Activated naive CD4-positive, alpha-beta T cell treated with anti-CD3 and anti-CD28 coated beads, Interleukin-2, amount 50 U/mL, for 16 hours (primary cell): ENCODE measurements around the gene ZBTB16.

Source experiments
- DNase-seq: peaks from one replicate; pipeline ENCODE4 v3.0.0-alpha.2; 2020

Gene ZBTB16

DNA sequence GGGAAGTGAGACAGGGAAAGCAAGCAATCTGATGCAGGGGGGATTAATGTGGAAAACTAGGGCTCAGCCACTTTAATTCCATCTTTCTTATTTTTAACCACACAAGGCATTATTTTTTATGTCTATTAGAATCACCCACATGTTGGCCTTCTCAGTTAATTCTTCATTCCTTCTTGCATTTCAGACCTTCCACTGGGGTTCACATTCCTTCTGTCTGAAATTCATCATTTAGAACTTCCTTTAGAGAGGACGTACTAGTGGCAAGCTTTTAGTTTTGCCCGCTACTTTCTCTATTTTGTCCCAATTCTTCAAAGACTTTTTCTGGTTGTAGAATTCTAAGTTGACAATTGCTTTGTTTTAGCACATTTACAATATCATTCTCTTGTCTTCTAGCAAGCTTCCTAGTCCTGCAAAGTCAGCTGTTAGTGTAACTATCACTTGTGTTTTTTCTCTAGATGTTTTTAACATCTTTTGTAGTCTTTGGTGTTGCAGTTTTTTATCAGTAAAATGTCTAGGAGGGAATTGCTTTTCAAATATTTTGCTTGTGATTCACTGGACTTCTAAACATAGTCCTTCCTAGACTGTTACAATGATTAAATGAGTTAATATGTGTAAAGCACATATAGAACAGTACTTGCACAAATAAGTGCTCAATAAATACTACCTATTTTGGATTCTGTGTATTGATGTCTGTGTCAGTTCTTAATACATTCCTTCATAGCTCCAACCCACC lies 231.2 kb downstream of the ZBTB16 start:
- DNase-seq: no peak

GRCh38 chr11:114291381-114291780 lies 231.9 kb downstream of the ZBTB16 start:
- no peak for DNase-seq

DNA sequence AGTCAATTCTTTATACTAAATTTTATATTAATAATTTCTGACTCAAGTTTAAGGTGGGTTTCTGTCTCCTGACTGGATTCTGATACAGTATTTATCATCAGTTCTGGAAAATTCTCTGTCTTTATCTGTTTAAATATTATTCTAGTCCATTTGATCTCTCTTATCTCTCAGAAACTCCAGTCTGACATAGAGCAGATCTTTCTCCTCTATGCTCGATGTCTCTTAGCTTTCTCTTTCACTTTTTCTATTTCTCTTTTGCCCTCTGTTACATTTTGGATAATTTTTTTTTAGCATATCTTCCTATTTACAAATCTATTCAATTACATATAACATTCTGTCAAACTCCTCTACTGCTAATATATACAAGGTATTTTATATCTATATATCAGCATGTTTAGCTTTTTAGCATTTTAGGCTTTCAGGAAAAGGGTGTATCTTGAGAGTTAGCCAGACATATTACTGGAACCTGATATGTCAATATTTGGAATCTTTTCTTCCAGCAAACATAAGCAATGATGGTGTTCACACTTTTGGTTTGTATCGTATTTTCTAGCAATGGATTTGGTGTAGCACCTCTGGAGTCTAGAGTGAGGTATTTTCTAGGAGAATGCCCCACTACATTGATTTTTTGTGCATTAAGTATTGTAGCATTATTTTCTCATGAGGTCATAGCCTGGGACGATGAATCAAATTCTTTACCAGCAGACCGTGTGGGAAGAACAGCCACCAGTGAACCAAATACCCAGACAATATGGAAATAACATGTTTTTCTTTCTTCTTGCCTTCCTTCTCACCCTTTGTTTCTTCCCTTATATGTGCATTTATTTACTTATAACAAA lies 232.6 kb downstream of the ZBTB16 start:
- no peak for DNase-seq

- no peak for DNase-seq
Measured at GRCh38 chr11:114293201-114293711, 233.7 kb downstream of the ZBTB16 start.

DNA sequence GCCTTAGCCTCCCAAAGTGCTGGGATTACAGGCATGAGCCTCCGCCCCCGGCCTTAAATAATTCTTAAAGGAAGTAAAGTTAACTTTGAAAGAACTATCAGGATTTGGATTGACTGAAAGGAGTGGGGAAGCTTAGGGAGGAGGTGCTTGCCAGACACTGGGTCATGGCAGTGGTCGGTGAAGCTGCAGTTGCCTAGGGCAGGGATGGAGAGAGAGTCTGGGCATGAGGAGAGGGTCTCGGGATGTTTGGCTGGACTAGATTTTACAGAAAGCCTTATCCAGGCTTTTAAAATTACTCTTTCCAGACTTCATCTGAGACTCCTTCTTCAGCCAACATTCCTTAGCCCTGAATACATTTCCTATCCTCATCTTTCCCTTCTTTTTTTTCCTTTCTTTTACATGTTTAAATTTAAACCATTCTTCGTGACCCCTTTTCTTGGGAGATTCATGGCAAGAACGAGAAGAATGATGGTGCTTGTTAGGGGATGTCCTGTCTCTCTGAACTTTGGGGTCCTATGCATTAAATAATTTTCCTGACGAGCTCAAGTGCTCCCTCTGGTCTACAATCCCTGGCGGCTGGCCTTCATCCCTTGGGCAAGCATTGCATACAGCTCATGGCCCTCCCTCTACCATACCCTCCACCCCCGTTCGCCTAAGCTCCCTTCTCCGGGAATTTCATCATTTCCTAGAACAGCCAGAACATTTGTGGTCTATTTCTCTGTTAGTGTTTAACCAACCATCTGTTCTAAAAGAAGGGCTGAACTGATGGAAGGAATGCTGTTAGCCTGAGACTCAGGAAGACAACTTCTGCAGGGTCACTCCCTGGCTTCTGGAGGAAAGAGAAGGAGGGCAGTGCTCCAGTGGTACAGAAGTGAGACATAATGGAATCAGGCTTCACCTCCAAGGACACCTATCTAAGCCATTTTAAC lies 236.4 kb downstream of the ZBTB16 start, which contains the start of gene NNMT:
Gene NNMT (plus strand): TSS at position 724 of the 929 bp plus-strand sequence. CDS start 158 bp downstream, at position 882.
- DNase-seq: no peak

DNA sequence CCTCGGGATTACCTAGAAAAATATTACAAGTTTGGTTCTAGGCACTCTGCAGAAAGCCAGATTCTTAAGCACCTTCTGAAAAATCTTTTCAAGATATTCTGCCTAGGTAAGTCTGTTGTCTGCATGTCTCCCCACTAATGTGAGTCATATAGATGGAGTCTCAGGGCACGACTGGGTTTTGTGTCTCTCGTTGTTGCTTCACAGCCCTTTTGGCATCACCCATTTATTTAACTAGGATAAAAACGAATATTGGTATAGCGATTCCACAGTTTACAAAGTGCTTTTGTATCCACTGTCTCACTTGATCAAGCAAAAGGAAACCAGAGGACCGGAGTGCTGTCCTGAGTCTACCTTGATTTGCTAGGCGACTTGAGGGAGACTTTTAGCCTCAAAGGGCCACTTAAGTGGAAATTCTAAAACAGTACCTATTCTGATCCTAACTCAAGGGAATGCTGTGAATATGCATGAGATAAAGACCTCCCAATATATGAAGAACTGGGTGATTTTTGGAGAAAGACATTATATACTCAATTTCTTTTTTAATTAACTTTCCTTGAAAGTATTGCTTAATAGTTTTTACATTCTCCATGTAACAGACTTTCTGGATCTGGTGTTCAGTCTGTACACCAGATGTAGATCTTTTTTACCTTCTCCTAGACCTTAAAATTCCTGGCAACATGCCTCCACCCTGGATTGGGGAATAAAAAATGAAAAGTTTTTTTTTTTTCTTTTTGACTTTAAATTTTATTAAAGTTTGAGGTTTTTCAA lies 237.3 kb downstream of the ZBTB16 start:
- DNase-seq: no peak

- no peak for DNase-seq
Measured at GRCh38 chr11:114297806-114298709, 238.5 kb downstream of the ZBTB16 start.

DNA sequence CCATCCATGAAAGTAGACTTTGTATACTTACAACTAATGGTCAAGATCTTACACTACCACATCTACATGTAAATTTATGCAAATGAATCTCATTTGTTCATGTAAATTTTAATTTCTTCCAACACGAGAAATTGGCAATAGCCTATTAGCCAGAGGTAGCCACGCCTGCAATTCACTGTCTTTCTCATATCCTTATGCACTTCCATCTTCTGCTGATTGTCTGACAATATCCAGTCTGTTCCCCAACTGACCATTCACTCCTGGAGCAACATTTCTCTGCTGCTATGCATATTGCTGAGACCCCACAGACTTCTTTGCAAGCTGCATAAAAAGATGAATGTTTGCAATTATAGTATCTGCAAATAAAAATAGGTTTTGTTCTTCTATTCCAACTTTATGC lies 239.2 kb downstream of the ZBTB16 start:
- DNase-seq: no peak
